ENCODE data around the gene HSPA13. TPM values are rescaled to one million over a fixed set of nuclear protein-coding genes. Genes with fewer than 3 reads are reported as not detected.
A peak's percentile ranks its signal among the peaks of the same experiment; 100 is the strongest.

The HSPA13 gene, protein sequence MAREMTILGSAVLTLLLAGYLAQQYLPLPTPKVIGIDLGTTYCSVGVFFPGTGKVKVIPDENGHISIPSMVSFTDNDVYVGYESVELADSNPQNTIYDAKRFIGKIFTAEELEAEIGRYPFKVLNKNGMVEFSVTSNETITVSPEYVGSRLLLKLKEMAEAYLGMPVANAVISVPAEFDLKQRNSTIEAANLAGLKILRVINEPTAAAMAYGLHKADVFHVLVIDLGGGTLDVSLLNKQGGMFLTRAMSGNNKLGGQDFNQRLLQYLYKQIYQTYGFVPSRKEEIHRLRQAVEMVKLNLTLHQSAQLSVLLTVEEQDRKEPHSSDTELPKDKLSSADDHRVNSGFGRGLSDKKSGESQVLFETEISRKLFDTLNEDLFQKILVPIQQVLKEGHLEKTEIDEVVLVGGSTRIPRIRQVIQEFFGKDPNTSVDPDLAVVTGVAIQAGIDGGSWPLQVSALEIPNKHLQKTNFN
- 22.7 and 27.4 TPM in 2 replicates for total RNA-seq (2022)
- percentile 87 among the genes with signal in this experiment for Bru-seq, nascent RNA
- BruChase-seq, experiment 1, labeled RNA remaining after a 2-hour chase = percentile 96 among the genes with signal in this experiment
- BruChase-seq, experiment 2, labeled RNA remaining after a 6-hour chase = percentile 91 among the genes with signal in this experiment
- long read RNA-seq, transcript HSPA13-201 (5 exons, 3,986 nt) = major isoform, 60 of 62 reads
- long read RNA-seq, partial matches to known transcripts = 0 of 62 reads
- long read RNA-seq, other reads (novel, unspliced or antisense) = 2 of 62 reads

DNA sequence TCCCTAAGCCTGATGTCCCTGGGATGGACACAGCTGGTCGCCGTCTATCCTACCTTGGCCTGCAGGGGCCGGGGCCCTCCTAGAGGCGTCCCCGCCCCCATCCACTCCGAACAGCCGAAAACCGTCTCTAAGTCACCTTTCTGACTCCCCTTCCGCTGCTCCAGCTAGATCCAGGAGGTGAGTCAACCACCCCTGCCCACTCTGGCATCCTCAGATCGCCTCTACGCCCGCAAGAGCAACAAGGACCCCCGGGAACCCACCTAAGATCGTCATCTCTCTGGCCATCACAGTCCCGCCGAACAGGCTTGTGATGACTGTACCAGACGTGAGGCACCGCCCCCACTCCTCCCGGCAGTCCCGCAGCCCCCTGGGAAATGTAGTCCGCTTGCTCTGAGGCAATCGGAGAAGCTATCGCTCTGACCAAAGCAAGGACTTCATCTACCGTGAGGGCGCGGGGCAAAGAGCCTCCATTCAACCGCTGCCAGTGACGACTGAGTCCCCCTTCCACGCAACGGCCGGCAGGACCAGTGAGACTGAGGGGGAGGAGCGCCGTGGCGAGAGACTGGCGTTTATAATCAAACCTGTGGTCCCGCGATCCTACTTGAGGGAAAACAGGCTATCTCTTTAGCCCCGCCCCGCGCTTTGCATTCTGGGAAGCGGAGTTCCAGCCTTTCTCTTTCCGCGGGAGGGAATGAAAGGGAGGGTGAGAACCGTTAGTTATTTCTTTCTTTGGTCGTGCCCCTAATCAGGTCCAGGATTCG lies at the start of gene HSPA13:
HSPA13 (minus strand) TSS at position 312 of the 761 bp plus-strand sequence; CDS start at position 285, 27 bp downstream.
- intact Hi-C loops (cut with micrococcal nuclease; ENCODE audit: unreplicated experiment) = loop anchor here (10.0 kb wide), 1 partner anchor 128 kb away; no protein-coding TSS in a partner anchor

DNA sequence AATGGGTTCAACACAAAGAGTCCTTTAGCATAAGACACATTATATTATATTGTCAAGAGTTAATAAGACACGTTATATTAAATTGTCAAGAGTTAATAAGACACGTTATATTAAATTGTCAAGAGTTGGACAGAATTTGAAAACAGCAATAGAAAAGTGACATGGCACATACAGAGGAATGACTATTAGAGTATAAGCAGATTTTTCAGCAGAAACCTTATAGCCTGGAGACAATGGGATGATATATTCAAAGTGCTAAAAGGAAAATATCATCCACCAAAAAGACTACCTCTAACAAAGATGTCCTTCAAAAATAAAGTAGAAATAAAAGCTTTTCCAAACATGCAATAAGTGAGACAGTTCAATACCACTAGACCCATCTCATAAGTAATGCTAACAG lies 36.0 kb upstream of the HSPA13 start:
- DNase-seq = no peak
- Mint-ChIP-seq H3K4me3 (ENCODE audit: unreplicated experiment) (no peak overlapping the region), H3K27ac (ENCODE audit: unreplicated experiment) (no peak overlapping the region), H3K36me3 (ENCODE audit: insufficient read depth, unreplicated experiment) (no peaks in the 10 kb centered on the region), H3K27me3 (ENCODE audit: insufficient read depth, unreplicated experiment) (no peaks in the 10 kb centered on the region), H3K4me1 (ENCODE audit: low read depth, unreplicated experiment) (no peaks in the 10 kb centered on the region), H3K9me3 (ENCODE audit: unreplicated experiment) (peaks cover 28% of the 10 kb centered on the region)
- ChIA-PET POLR2A (no interaction called here), CTCF (no interaction called here)
- H3K4me3 ChIP-seq (ENCODE audit: low read depth, low read length) = no peak overlapping the region
- intact Hi-C loops (cut with micrococcal nuclease; ENCODE audit: unreplicated experiment) = no loop called here
- H3K36me3 ChIP-seq (ENCODE audit: control insufficient read depth, insufficient read depth, low read length) = no peaks in the 10 kb centered on the region
- TF ChIP-seq, protein P1, sequence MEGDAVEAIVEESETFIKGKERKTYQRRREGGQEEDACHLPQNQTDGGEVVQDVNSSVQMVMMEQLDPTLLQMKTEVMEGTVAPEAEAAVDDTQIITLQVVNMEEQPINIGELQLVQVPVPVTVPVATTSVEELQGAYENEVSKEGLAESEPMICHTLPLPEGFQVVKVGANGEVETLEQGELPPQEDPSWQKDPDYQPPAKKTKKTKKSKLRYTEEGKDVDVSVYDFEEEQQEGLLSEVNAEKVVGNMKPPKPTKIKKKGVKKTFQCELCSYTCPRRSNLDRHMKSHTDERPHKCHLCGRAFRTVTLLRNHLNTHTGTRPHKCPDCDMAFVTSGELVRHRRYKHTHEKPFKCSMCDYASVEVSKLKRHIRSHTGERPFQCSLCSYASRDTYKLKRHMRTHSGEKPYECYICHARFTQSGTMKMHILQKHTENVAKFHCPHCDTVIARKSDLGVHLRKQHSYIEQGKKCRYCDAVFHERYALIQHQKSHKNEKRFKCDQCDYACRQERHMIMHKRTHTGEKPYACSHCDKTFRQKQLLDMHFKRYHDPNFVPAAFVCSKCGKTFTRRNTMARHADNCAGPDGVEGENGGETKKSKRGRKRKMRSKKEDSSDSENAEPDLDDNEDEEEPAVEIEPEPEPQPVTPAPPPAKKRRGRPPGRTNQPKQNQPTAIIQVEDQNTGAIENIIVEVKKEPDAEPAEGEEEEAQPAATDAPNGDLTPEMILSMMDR (IDR thresholded peaks at IDR 0.05; ENCODE audit: insufficient read depth in 1 of 2, low read depth in 1 of 2, low read length in 1 of 2, severe bottlenecking in 1 of 2, unreplicated experiment in 1 of 2) = no peak
- no TSS peak for BruUV-seq (replicated peaks)
- peaks cover 10% of the 10 kb centered on the region for H3K9me3 ChIP-seq
- H3K27me3 ChIP-seq (replicated peaks; ENCODE audit: control insufficient read depth, insufficient read depth, low read length) = no peaks in the 10 kb centered on the region
- H3K4me1 ChIP-seq = no peaks in the 10 kb centered on the region

More for the DNA sequence above, at the start of gene HSPA13:
- Histone ChIP-seq H3K4me3 (ENCODE audit: low read depth, low read length) (peak within 1 kb of the TSS; percentile 76), H3K4me1 (no peaks in the 10 kb centered on the region), H3K36me3 (ENCODE audit: control insufficient read depth, insufficient read depth, low read length) (no peaks in the 10 kb centered on the region), H3K9me3 (no peaks in the 10 kb centered on the region), H3K27me3 (replicated peaks; ENCODE audit: control insufficient read depth, insufficient read depth, low read length) (no peaks in the 10 kb centered on the region)
- TF ChIP-seq, protein P1 (IDR thresholded peaks at IDR 0.05; ENCODE audit: insufficient read depth in 1 of 2, low read depth in 1 of 2, low read length in 1 of 2, severe bottlenecking in 1 of 2, unreplicated experiment in 1 of 2) = peak in 1 of 2 experiments; percentile 16
- Mint-ChIP-seq H3K36me3 (ENCODE audit: insufficient read depth, unreplicated experiment) (peaks cover 20% of the 10 kb centered on the region), H3K27ac (ENCODE audit: unreplicated experiment) (peak within 1 kb of the TSS; percentile 99), H3K4me3 (ENCODE audit: unreplicated experiment) (peak within 1 kb of the TSS; percentile 99), H3K27me3 (ENCODE audit: insufficient read depth, unreplicated experiment) (peaks cover 3% of the 10 kb centered on the region), H3K4me1 (ENCODE audit: low read depth, unreplicated experiment) (no peaks in the 10 kb centered on the region), H3K9me3 (ENCODE audit: unreplicated experiment) (no peaks in the 10 kb centered on the region)
- no TSS peak for BruUV-seq (replicated peaks)
- POLR2A ChIA-PET = interaction anchor here (0.5 to 1.0 kb wide), 4 partner anchors 75 to 1157 kb away, joined by 3 to 5 read pairs (median 3); no protein-coding TSS in a partner anchor
- DNase-seq = peak; percentile 97 to 99
- CTCF ChIA-PET = interaction anchor here (0.6 to 1.1 kb wide), 2 partner anchors 123 to 217 kb away, joined by 3 to 4 read pairs; no protein-coding TSS in a partner anchor

Data from Caco-2 (cell line).